Fibroblast of villous mesenchyme (primary cell): ENCODE measurements around the gene TMEM184A. TPM values are rescaled to one million over a fixed set of nuclear protein-coding genes. Genes with fewer than 3 reads are reported as not detected.

Source experiments
- DNase-seq: peaks from one replicate; pipeline ENCODE4 v3.0.0-alpha.2; 2010; ENCODE audit warnings: low read depth
- H3K4me3 ChIP-seq: 2 replicates; pipeline ENCODE4 v1.5.1; 2011; ENCODE audit warnings: low read depth, mild to moderate bottlenecking, low read length
- total RNA-seq: library from RNA; depleted of rRNA; stranded (reverse); fragments of >200 nt; gene quantifications from 2 replicates; pipeline ENCODE4 v1.2.3, GENCODE V29; 2012
- TF ChIP-seq, protein P1 (sequence below): IDR thresholded peaks from 2 replicates; pipeline ENCODE4 v1.5.1; 2012; ENCODE audit warnings: low read depth, mild to moderate bottlenecking, low read length; ENCODE audit not compliant: insufficient read depth

Gene TMEM184A
- total RNA-seq, 1 donor, result 0.86 TPM

DNA sequence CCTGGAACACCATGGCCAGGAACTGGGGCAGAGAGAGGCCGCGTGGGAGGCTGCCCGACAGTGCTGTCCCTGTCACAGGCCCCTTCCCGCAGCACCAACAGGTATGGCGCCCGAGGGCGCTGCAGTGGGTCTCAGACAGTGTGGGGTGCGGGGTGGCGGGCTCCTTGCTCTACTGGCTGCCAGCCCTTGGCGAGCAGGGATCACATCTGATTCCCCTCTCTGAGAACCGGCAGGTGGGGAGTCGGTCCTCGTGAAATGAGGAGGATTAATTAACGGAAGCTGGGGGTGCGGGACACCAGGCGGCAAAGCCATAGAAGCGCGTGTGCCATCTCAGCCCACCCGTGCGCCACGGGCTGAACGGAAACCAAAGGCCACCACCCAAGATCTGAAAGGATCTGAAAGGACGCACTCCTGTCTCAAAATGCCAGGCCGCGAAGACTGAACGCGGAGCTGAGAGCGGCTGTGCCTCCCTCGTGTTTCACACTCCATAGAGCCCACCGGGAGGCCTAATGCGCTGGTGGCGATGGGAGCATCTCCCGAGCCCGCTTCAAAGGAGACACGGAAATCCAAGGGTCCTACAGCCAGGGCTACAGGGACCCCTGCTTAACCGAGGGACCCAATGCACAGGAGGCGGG lies 58.6 kb downstream of the TMEM184A start:
- DNase-seq, result no peak
- TF ChIP-seq, protein P1, sequence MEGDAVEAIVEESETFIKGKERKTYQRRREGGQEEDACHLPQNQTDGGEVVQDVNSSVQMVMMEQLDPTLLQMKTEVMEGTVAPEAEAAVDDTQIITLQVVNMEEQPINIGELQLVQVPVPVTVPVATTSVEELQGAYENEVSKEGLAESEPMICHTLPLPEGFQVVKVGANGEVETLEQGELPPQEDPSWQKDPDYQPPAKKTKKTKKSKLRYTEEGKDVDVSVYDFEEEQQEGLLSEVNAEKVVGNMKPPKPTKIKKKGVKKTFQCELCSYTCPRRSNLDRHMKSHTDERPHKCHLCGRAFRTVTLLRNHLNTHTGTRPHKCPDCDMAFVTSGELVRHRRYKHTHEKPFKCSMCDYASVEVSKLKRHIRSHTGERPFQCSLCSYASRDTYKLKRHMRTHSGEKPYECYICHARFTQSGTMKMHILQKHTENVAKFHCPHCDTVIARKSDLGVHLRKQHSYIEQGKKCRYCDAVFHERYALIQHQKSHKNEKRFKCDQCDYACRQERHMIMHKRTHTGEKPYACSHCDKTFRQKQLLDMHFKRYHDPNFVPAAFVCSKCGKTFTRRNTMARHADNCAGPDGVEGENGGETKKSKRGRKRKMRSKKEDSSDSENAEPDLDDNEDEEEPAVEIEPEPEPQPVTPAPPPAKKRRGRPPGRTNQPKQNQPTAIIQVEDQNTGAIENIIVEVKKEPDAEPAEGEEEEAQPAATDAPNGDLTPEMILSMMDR, result no peak
- H3K4me3 ChIP-seq, result no peak overlapping the region

DNA sequence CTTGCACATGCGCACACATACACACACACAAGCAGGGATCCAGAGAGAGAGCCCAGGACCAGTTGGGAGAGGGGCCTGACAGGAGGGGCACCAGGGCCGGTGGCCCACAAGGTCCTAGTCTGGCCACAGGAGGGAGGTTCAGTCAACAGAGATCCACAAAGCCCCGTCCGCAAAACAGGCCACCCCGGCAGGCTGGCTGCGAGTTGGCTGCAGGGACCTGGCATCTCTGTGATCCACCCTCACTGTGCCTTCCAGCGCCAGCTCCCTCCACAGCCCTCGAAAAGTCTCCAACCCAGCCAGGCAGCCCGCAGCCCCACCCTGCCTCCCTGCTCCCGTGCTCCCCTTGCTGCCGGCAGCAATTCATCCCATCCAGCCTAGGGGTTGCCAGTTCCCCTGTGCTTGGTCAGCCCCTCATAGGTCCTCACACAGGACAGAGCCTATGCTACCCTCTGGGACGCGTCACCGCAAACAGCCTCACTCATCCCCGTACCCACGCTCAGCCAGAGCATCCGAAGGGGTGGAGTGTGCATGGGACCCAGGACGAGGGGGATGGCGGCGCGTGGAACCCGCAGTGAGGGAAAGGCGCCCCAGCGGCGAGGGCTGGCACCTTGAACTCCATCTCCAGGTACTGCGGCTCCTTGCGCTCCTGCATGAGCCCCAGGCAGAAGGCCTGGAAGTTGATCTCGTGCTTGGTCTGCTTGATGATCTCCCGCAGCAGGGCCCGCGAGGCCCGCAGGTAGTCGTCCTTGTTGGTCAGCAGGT lies 59.3 kb downstream of the TMEM184A start:
- H3K4me3 ChIP-seq, result no peak overlapping the region
- TF ChIP-seq, protein P1, result no peak
- no peak for DNase-seq

DNA sequence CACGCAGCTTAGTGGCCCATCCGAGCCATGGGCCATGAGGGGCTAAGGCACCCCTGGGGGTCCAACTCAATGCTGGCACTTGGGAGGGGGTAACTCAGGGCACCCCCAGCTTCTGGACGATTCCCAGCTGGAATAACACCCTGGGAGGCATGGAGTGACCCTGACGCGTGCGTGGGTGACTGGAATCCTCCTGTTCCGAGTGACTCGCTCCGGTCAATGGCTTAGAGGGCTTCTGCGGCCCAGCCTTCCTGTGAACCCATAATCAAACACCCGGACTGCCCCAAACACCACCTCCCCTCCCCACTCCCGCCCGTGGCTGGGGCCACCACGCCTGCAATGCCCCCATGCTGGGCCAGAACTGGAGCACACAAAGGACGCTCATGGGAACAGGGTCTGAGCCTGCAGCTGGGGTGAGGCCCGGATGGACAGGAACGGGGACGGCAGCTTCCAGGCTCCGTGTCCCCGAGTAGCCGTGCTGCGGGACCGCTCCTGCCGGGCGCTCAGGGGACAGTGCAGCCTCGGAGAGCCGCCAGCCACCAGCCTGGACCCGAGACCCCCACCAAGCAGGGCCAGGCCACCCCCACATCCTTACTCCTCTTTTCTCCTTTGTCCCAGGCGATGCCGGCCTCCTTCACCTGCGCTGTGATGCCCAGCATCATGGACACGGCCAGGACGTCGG lies 60.3 kb downstream of the TMEM184A start:
- DNase-seq, result no peak
- TF ChIP-seq, protein P1, result no peak
- H3K4me3 ChIP-seq, result no peak overlapping the region

DNA sequence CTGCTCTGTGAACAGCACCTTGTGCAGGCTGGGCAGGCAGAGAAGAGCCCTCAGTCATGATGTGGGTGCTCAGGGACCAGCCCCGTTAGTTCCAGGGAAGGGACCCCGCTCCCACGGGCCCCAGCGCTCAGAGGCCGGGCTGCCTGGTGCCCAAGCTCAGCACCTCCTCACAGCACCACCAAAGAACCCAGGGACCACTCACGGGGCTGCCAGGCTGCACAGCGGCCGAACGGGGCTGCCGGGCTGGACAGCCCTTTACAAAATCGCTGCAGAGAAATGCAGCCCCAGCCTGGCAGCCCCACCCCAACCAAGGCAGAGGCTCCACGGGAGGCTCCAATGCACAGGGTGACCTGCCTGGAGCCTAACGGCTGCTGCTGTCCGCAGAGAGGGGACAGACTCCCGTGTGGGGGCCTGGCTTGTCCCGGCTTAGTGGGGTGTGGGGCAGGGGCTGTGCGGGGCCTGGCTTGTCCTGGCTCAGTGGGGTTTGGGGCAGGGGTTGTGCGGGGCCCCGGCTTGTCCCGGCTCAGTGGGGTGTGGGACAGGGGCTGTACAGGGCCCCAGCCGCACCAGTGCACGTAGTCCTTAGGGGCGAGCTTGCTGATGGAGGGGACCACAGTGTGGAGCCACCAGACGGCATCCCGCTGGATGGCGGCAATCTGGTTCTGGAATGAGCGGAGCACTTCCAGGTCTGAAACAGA lies 61.0 kb downstream of the TMEM184A start:
- H3K4me3 ChIP-seq, result no peak overlapping the region
- DNase-seq, result no peak
- TF ChIP-seq, protein P1, result no peak

DNA sequence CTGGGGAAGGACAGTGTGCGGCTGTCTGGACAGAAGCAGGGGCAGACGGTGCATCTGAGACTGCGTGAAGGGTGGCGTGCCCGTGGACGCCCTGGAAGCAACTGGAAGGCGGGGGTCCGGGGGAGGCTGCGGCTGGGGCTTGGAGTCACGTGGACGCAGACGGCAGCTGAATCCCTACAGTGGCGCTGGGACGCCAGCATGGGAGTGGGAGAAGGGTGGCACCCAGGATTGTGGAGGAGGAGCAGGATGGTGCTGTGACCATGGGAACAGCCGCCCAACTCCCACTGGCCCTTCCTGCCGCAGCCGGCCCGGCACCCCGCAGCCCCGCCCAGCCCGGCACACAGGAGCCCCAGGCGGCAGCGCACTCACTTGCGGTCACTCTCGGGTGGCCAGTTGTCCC lies 61.6 kb downstream of the TMEM184A start:
- TF ChIP-seq, protein P1, result no peak
- DNase-seq, result no peak
- H3K4me3 ChIP-seq, result no peak overlapping the region

DNA sequence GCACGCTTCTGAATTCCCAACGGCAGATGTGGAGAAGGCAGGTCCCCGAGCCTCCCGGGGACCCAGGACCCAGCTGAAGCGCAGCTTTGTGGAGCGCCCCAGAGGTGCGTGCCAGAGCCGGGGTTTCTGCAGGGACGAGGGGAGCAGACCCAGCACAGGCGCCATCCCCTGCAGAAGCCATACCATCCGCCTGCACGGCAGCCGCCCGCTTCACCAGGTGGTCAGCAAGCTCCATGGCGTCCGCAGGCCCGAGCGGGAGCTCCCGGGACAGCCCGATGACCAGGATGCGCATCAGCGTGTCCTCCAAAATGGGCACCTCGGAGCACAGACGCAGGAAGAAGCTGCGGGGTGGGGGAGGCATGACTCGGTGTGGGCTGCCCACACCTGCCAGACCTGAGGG lies 62.4 kb downstream of the TMEM184A start:
- no peak overlapping the region for H3K4me3 ChIP-seq
- TF ChIP-seq, protein P1, result no peak
- DNase-seq, result no peak
